ENCODE measurements around the gene USP49. TPM values are rescaled to one million over a fixed set of nuclear protein-coding genes. Genes with fewer than 3 reads are reported as not detected.
"Not testable (repeated sequence)": the region's sequence is repeated elsewhere in the genome, so short reads cannot be mapped to it uniquely, and the experiment has no call there.

Gene USP49
- total and polyA plus RNA-seq, 2 experiments from 2014 or later, result 5.0 to 8.5 TPM

- no peak overlapping the region for H3K27ac ChIP-seq
- DNase-seq (ENCODE audit: low read depth in 1 of 2, low spot score in 1 of 2), result no peak
- H3K9me3 ChIP-seq (ENCODE audit: low read depth), result no peaks in the 10 kb centered on the region
- H3K27me3 ChIP-seq, result no peaks in the 10 kb centered on the region
- no peak for TF ChIP-seq CTCF (IDR thresholded peaks at IDR 0.05; ENCODE audit: low read depth, low read length)
- peaks cover 23% of the 10 kb centered on the region for H3K4me1 ChIP-seq (ENCODE audit: low read depth)
- peaks cover 28% of the 10 kb centered on the region for H3K36me3 ChIP-seq
- H3K4me3 ChIP-seq, result no peak overlapping the region
Measured at GRCh38 chr6:41771058-41771983, 123.9 kb downstream of the USP49 start.

- Histone ChIP-seq H3K9me3 (ENCODE audit: low read depth) (no peaks in the 10 kb centered on the region), H3K4me3 (no peak overlapping the region), H3K27ac (no peak overlapping the region), H3K4me1 (ENCODE audit: low read depth) (peaks cover 23% of the 10 kb centered on the region), H3K36me3 (peaks cover 28% of the 10 kb centered on the region), H3K27me3 (no peaks in the 10 kb centered on the region)
- no peak for TF ChIP-seq CTCF (IDR thresholded peaks at IDR 0.05; ENCODE audit: low read depth, low read length)
- no peak for DNase-seq (ENCODE audit: low read depth in 1 of 2, low spot score in 1 of 2)
Measured at GRCh38 chr6:41770381-41771057, 124.7 kb downstream of the USP49 start.

GRCh38 chr6:41769376-41769775, 125.8 kb downstream of the USP49 start:
- TF ChIP-seq CTCF (IDR thresholded peaks at IDR 0.05; ENCODE audit: low read depth, low read length), result no peak
- peaks cover 17% of the 10 kb centered on the region for H3K36me3 ChIP-seq
- no peaks in the 10 kb centered on the region for H3K9me3 ChIP-seq (ENCODE audit: low read depth)
- no peak overlapping the region for H3K4me3 ChIP-seq
- peaks cover 23% of the 10 kb centered on the region for H3K4me1 ChIP-seq (ENCODE audit: low read depth)
- H3K27me3 ChIP-seq, result no peaks in the 10 kb centered on the region
- H3K27ac ChIP-seq, result peak overlapping the region; percentile 10
- DNase-seq (ENCODE audit: low read depth in 1 of 2, low spot score in 1 of 2), result no peak

GRCh38 chr6:41768545-41769308, 126.4 kb downstream of the USP49 start:
- DNase-seq (ENCODE audit: low read depth in 1 of 2, low spot score in 1 of 2), result no peak
- TF ChIP-seq CTCF (IDR thresholded peaks at IDR 0.05; ENCODE audit: low read depth, low read length), result no peak
- H3K4me3 ChIP-seq, result no peak overlapping the region
- no peaks in the 10 kb centered on the region for H3K9me3 ChIP-seq (ENCODE audit: low read depth)
- peaks cover 23% of the 10 kb centered on the region for H3K4me1 ChIP-seq (ENCODE audit: low read depth)
- H3K36me3 ChIP-seq, result peaks cover 15% of the 10 kb centered on the region
- H3K27ac ChIP-seq, result peak overlapping the region; percentile 10
- H3K27me3 ChIP-seq, result no peaks in the 10 kb centered on the region

- Histone ChIP-seq H3K4me3 (no peak overlapping the region), H3K27me3 (no peaks in the 10 kb centered on the region), H3K36me3 (peaks cover 11% of the 10 kb centered on the region), H3K27ac (peak overlapping the region; percentile 63), H3K9me3 (ENCODE audit: low read depth) (no peaks in the 10 kb centered on the region), H3K4me1 (ENCODE audit: low read depth) (peaks cover 23% of the 10 kb centered on the region)
- peak; percentile 36 to 87 for DNase-seq (ENCODE audit: low read depth in 1 of 2, low spot score in 1 of 2)
- no peak for TF ChIP-seq CTCF (IDR thresholded peaks at IDR 0.05; ENCODE audit: low read depth, low read length)
Measured at GRCh38 chr6:41767112-41767833, 127.9 kb downstream of the USP49 start.

GRCh38 chr6:41766043-41766664, 129.0 kb downstream of the USP49 start:
- not testable (repeated sequence) for DNase-seq (ENCODE audit: low read depth in 1 of 2, low spot score in 1 of 2); H3K27me3 ChIP-seq; H3K9me3 ChIP-seq (ENCODE audit: low read depth); H3K4me3 ChIP-seq; H3K27ac ChIP-seq; H3K36me3 ChIP-seq
- H3K4me1 ChIP-seq (ENCODE audit: low read depth), result peaks cover 23% of the 10 kb centered on the region

Data from cardiac muscle cell (in vitro differentiated cells and primary cell).